K562 (cell line): ENCODE data around the gene KIF26B. TPM values are rescaled to one million over a fixed set of nuclear protein-coding genes. Genes with fewer than 3 reads are reported as not detected.

Experiments used
- ATAC-seq: fragments of 200-7000 bp; cut with Tn5 transposase; 3 replicates; pipeline ENCODE4 v1.9.1; 2020; ENCODE audit warnings: moderate library complexity
- BruUV-seq: library from RNA; stranded (reverse); fragments of 400-500 nt; replicated peaks from 2 replicates; lab custom pipeline; 2021; lab: Mats Ljungman, UMichigan
- CTCF ChIA-PET: fragments of 300-600 bp; formaldehyde crosslinking; extraction: SDS; loops from one replicate; lab custom pipeline; 2021; ENCODE audit warnings: low intra/inter-chr PET ratio; lab: Yijun Ruan, JAX
- POLR2A ChIA-PET: fragments of 300-600, 350-650 bp; sonication (Branson Sonifier 250); formaldehyde crosslinking; extraction: SDS; loops from one replicate; lab custom pipeline; 2021; ENCODE audit warnings: antibody characterized with exemption, inconsistent platforms; lab: Yijun Ruan, JAX
- DNase-seq, 4 experiments: peaks; one replicate each; pipeline versions ENCODE4 v3.0.0 to v3.0.0-alpha.2; 2011 to 2018; ENCODE audit warnings: low spot score in 3 of 4, mixed read lengths in 3 of 4; ENCODE audit errors: extremely low read depth in 1 of 4
- FAIRE-seq: peaks from 2 replicates; lab custom pipeline; 2011; peaks lifted over from hg19 to GRCh38; lab: Jason Lieb, UNC
- H2AFZ ChIP-seq: 2 replicates; pipeline ENCODE4 v1.6.0; 2011; ENCODE audit warnings: low read depth, low read length, control low read depth, inconsistent platforms
- H3K27ac ChIP-seq: fragments of 200-600 bp; 3 replicates; pipeline ENCODE4 v1.8.0; 2011; ENCODE audit warnings: low read depth, mild to moderate bottlenecking, control low read depth, inconsistent platforms, low read length, moderate library complexity, mixed read lengths; ENCODE audit errors: extremely low read depth
- H3K27me3 ChIP-seq, 2 experiments: fragments of 300-600 bp in 1 of 2; 2 replicates in 1 of 2; 3 replicates in 1 of 2; pipeline versions ENCODE4 v1.6.0 to v1.8.0; 2011; ENCODE audit warnings: inconsistent platforms in 2 of 2, low read length in 2 of 2, mild to moderate bottlenecking in 1 of 2, mixed read lengths in 1 of 2, moderate library complexity in 1 of 2; ENCODE audit not compliant: control insufficient read depth in 2 of 2, insufficient read depth in 2 of 2
- H3K36me3 ChIP-seq: fragments of 300-600 bp; 3 replicates; pipeline ENCODE4 v1.8.0; 2011; ENCODE audit warnings: mild to moderate bottlenecking, low read length, inconsistent platforms; ENCODE audit not compliant: control insufficient read depth, insufficient read depth
- H3K4me1 ChIP-seq, 2 experiments: fragments of 200-600 bp in 1 of 2; replicated peaks in 1 of 2; 2 replicates in 1 of 2; 3 replicates in 1 of 2; pipeline versions ENCODE4 v1.5.1 to v1.8.0; 2011; ENCODE audit warnings: inconsistent platforms in 2 of 2, low read length in 2 of 2, mild to moderate bottlenecking in 1 of 2, mixed read lengths in 1 of 2, moderate library complexity in 1 of 2; ENCODE audit not compliant: control insufficient read depth in 2 of 2, insufficient read depth in 2 of 2
- H3K4me2 ChIP-seq: 2 replicates; pipeline ENCODE4 v1.6.1; 2011; ENCODE audit warnings: low read length, control low read depth, inconsistent platforms, mixed read lengths; ENCODE audit not compliant: insufficient read depth
- H3K4me3 ChIP-seq: fragments of 200-600 bp; sonication (generic), shearing (Covaris generic); 2 replicates; pipeline ENCODE4 v1.5.1; 2016; ENCODE audit warnings: control low read depth, inconsistent platforms
- H3K79me2 ChIP-seq: fragments of 200-600 bp; 3 replicates; pipeline ENCODE4 v1.8.0; 2011; ENCODE audit warnings: low read length, inconsistent platforms; ENCODE audit not compliant: control insufficient read depth, insufficient read depth
- H3K9ac ChIP-seq, 2 experiments: 2 replicates each; pipeline versions ENCODE4 v1.6.0 to v1.6.1; 2011; ENCODE audit warnings: low read depth in 2 of 2, low read length in 2 of 2, control low read depth in 1 of 2, inconsistent platforms in 1 of 2, mild to moderate bottlenecking in 1 of 2, mixed read lengths in 1 of 2; ENCODE audit not compliant: insufficient read depth in 1 of 2
- H3K9me1 ChIP-seq: one replicate; pipeline ENCODE4 v1.6.0; 2011; ENCODE audit warnings: inconsistent platforms, mild to moderate bottlenecking, low read length, moderate library complexity; ENCODE audit not compliant: control insufficient read depth, insufficient read depth
- H3K9me3 ChIP-seq: replicated peaks from 2 replicates; pipeline ENCODE4 v1.5.1; 2011; ENCODE audit warnings: low read depth, low read length, inconsistent platforms; ENCODE audit not compliant: control insufficient read depth, insufficient read depth
- H4K20me1 ChIP-seq: replicated peaks from 2 replicates; pipeline ENCODE4 v1.6.1; 2011; ENCODE audit warnings: low read length, inconsistent platforms, mixed read lengths; ENCODE audit not compliant: control insufficient read depth, insufficient read depth
- CCAR2 ChIP-seq: fragments of 200-400 bp; formaldehyde crosslinking; IDR thresholded peaks from 2 replicates; pipeline ENCODE4 v1.6.1; 2017; ENCODE audit warnings: mild to moderate bottlenecking, low read depth, low read length
- CTBP1 ChIP-seq: fragments of 450-650 bp; IDR thresholded peaks from 2 replicates; pipeline ENCODE4 v1.6.1; 2016; ENCODE audit warnings: borderline replicate concordance
- MBD2 ChIP-seq: sonication (generic); IDR thresholded peaks from 2 replicates; pipeline ENCODE4 v1.6.1; 2016; ENCODE audit warnings: low read depth, borderline replicate concordance
- MECOM ChIP-seq: fragments of 250-450 bp; sonication (Bioruptor Pico); IDR thresholded peaks from 2 replicates; pipeline ENCODE4 v1.8.0; 2022; ENCODE audit warnings: inconsistent platforms
- TSHZ1 ChIP-seq: fragments of 250-450 bp; sonication (Bioruptor Pico); IDR thresholded peaks from 2 replicates; pipeline ENCODE4 v1.4.0; 2020; ENCODE audit warnings: mild to moderate bottlenecking, moderate library complexity
- XRCC4 ChIP-seq: IDR thresholded peaks from one replicate; pipeline ENCODE4 v1.6.1; 2011; ENCODE audit not compliant: insufficient read depth, insufficient read length; ENCODE audit errors: extremely low read depth
- ZBTB34 ChIP-seq: fragments of 250-450 bp; sonication (Bioruptor Pico); IDR thresholded peaks from 2 replicates; pipeline ENCODE4 v1.8.0; 2021; ENCODE audit warnings: mild to moderate bottlenecking, moderate library complexity
- ZNF12 ChIP-seq: sonication (generic); formaldehyde crosslinking; IDR thresholded peaks from 2 replicates; pipeline ENCODE4 v1.4.0; 2020; ENCODE audit warnings: mild to moderate bottlenecking, missing genetic modification reagents
- ZNF41 ChIP-seq: fragments of 250-450 bp; sonication (Bioruptor Pico); conservative IDR thresholded peaks from 2 replicates; pipeline ENCODE4 v1.4.0; 2020; ENCODE audit warnings: mild to moderate bottlenecking
- WGBS: fragments of 100-300 bp; shearing (Covaris generic); methylation state at CpG from one replicate; pipeline ENCODE4 v1.1.6; 2016; ENCODE audit warnings: low coverage, mixed read lengths; ENCODE audit not compliant: insufficient coverage; ENCODE audit errors: missing lambda C conversion rate; 5-methylcytosine and 5-hydroxymethylcytosine counted together
- in situ Hi-C: fragments of 300-500 bp; cut with MboI; formaldehyde crosslinking; loops from 4 replicates; pipeline ENCODE4 v1.15.0; 2018; ENCODE audit warnings: inconsistent platforms, mixed read lengths
- intact Hi-C: fragments of 100-400 bp; cut with micrococcal nuclease; formaldehyde crosslinking; loops from 2 replicates; pipeline ENCODE4 v1.14.2; 2022
- polyA plus RNA-seq, 8 experiments: library from polyadenylated mRNA; depleted of rRNA in 4 of 8; stranded (reverse) in 5 of 8; unstranded in 3 of 8; fragments of >200 nt; fragmentation: Nextera tagmentation in 2 of 8; fragmentation: Illumina TruSeq in 1 of 8; extraction: Ambion mirVana in 2 of 8; extraction: Trizol in 1 of 8; gene quantifications; 2 replicates each; pipeline versions ENCODE4 v1.2.1 to v1.2.3, GENCODE V29; 2011 to 2014; ENCODE audit warnings: inconsistent platforms in 1 of 8, missing spikeins in 1 of 8
- total RNA-seq, 7 experiments: library from RNA; depleted of rRNA in 6 of 7; stranded (reverse); fragments of >200 nt in 6 of 7; fragmentation: Illumina TruSeq in 2 of 7; extraction: Trizol in 2 of 7; gene quantifications; 2 replicates each; pipeline versions ENCODE4 v1.2.1 to v1.2.3, GENCODE V29; 2011 to 2021; ENCODE audit warnings: low replicate concordance in 1 of 7
- TF ChIP-seq, protein P1 (sequence below): sonication (generic); formaldehyde crosslinking; IDR thresholded peaks from 2 replicates; pipeline ENCODE4 v1.8.0; 2022; ENCODE audit warnings: missing genetic modification reagents, mild to moderate bottlenecking, borderline replicate concordance

The KIF26B gene
- total and polyA plus RNA-seq, 9 of the 15 experiments (the other 6 are each of a cell fraction or from before 2014, with no cell fraction given): 0.02 to 0.08 (median 0.03) TPM; not detected in 6

- H3K9ac ChIP-seq: no peak overlapping the region
- BruUV-seq: no TSS peak
- TF ChIP-seq MECOM (CRISPR knock-in tag): no peak
- TF ChIP-seq CTBP1: no peak
- no peak for TF ChIP-seq CCAR2
- no peak for TF ChIP-seq ZNF41 (CRISPR knock-in tag)
- no peak for DNase-seq
- no peak for ATAC-seq
- no peaks in the 10 kb centered on the region for H3K79me2 ChIP-seq
- ChIA-PET POLR2A (no interaction called here), CTCF (no interaction called here)
- no peaks in the 10 kb centered on the region for H3K36me3 ChIP-seq
- intact Hi-C loops (no loop called here), in situ Hi-C loops (no loop called here)
- whole genome bisulfite sequencing: 5% methylated on average over 7 of the region's 7 CpGs
- H3K9me3 ChIP-seq: no peaks in the 10 kb centered on the region
- H3K4me2 ChIP-seq: no peak overlapping the region
- no peaks in the 10 kb centered on the region for H3K9me1 ChIP-seq
- no peaks in the 10 kb centered on the region for H3K4me1 ChIP-seq
- no peaks in the 10 kb centered on the region for H4K20me1 ChIP-seq
- no peak for FAIRE-seq
- no peak overlapping the region for H3K27ac ChIP-seq
- no peak overlapping the region for H2AFZ ChIP-seq
- no peak overlapping the region for H3K4me3 ChIP-seq
- H3K27me3 ChIP-seq: peaks cover 20 to 38% of the 10 kb centered on the region in 2 experiments; a peak in 4 of 5 replicates
These were observed 36.7 kb upstream of the KIF26B start for GRCh38 chr1:245118066-245118465.

GRCh38 chr1:245118806-245119205 lies 36.0 kb upstream of the KIF26B start:
- FAIRE-seq (no peak), ATAC-seq (no peak), DNase-seq (no peak)
- 38% methylated on average over 2 of the region's 2 CpGs for WGBS
- CTCF ChIA-PET: no interaction called here
- Histone ChIP-seq H3K4me2 (no peak overlapping the region), H2AFZ (no peak overlapping the region), H3K9me1 (no peaks in the 10 kb centered on the region), H3K27me3 (peaks cover 20 to 43% of the 10 kb centered on the region in 2 experiments; a peak in 4 of 5 replicates), H3K79me2 (no peaks in the 10 kb centered on the region), H3K4me3 (no peak overlapping the region), H3K4me1 (no peaks in the 10 kb centered on the region), H4K20me1 (no peaks in the 10 kb centered on the region), H3K9me3 (no peaks in the 10 kb centered on the region), H3K36me3 (no peaks in the 10 kb centered on the region), H3K27ac (no peak overlapping the region), H3K9ac (no peak overlapping the region)
- in situ Hi-C loops (no loop called here), intact Hi-C loops (no loop called here)
- BruUV-seq: no TSS peak
- POLR2A ChIA-PET: no interaction called here
- TF ChIP-seq MBD2: no peak
- TF ChIP-seq, protein P1, sequence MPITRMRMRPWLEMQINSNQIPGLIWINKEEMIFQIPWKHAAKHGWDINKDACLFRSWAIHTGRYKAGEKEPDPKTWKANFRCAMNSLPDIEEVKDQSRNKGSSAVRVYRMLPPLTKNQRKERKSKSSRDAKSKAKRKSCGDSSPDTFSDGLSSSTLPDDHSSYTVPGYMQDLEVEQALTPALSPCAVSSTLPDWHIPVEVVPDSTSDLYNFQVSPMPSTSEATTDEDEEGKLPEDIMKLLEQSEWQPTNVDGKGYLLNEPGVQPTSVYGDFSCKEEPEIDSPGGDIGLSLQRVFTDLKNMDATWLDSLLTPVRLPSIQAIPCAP (CRISPR knock-in tag): no peak
- no peak for TF ChIP-seq TSHZ1 (CRISPR knock-in tag)
- no peak for TF ChIP-seq ZBTB34 (CRISPR knock-in tag)
- no peak for TF ChIP-seq ZNF12 (CRISPR knock-in tag)
- no peak for TF ChIP-seq XRCC4
